NCI-H446 (cell line): ENCODE data around the gene SPSB3.

ENCODE experiments used
- DNase-seq, 2 experiments: peaks; one replicate each; lab custom pipeline; 2025; lab: John Stamatoyannopoulos, UW

Gene SPSB3

GRCh38 chr16:1788708-1789100, 6.3 kb upstream of the SPSB3 start:
- no peak for DNase-seq

- no peak for DNase-seq
Observed at GRCh38 chr16:1788095-1788707, 5.8 kb upstream of the SPSB3 start.

- DNase-seq = no peak
Observed at GRCh38 chr16:1787322-1788094, 5.1 kb upstream of the SPSB3 start.

GRCh38 chr16:1787056-1787321, 4.6 kb upstream of the SPSB3 start:
- DNase-seq = no peak

GRCh38 chr16:1786242-1787055, 4.1 kb upstream of the SPSB3 start:
- DNase-seq = no peak

GRCh38 chr16:1785846-1786170, 3.4 kb upstream of the SPSB3 start:
- DNase-seq = no peak

- no peak for DNase-seq
Observed at GRCh38 chr16:1784977-1785845, 2.8 kb upstream of the SPSB3 start.

- DNase-seq = no peak
Observed at GRCh38 chr16:1781758-1782407, 488 bp downstream of the SPSB3 start.

GRCh38 chr16:1781254-1781653, 1.1 kb downstream of the SPSB3 start:
- DNase-seq = no peak

- DNase-seq = no peak
Observed at GRCh38 chr16:1780677-1781072, 1.7 kb downstream of the SPSB3 start.

GRCh38 chr16:1779741-1780676, 2.4 kb downstream of the SPSB3 start:
- DNase-seq = no peak

GRCh38 chr16:1779234-1779701, 3.1 kb downstream of the SPSB3 start:
- no peak for DNase-seq

- no peak for DNase-seq
Observed at GRCh38 chr16:1778200-1779179, 3.9 kb downstream of the SPSB3 start.

- no peak for DNase-seq
Observed at GRCh38 chr16:1777375-1778199, 4.8 kb downstream of the SPSB3 start.

- no peak for DNase-seq
Observed at GRCh38 chr16:1776991-1777374, 5.4 kb downstream of the SPSB3 start.

- DNase-seq = no peak
Observed at GRCh38 chr16:1776672-1776955, 5.8 kb downstream of the SPSB3 start.

GRCh38 chr16:1775846-1776671, 6.3 kb downstream of the SPSB3 start:
- no peak for DNase-seq
